Fibroblast of skin of left biceps (primary cell): ENCODE results near the gene GRPEL1.

Source experiments
- DNase-seq, 2 experiments: peaks; one replicate each; pipeline ENCODE4 v3.0.0-alpha.2; 2013; ENCODE audit warnings: low read depth in 2 of 2

GRPEL1 gene

DNA sequence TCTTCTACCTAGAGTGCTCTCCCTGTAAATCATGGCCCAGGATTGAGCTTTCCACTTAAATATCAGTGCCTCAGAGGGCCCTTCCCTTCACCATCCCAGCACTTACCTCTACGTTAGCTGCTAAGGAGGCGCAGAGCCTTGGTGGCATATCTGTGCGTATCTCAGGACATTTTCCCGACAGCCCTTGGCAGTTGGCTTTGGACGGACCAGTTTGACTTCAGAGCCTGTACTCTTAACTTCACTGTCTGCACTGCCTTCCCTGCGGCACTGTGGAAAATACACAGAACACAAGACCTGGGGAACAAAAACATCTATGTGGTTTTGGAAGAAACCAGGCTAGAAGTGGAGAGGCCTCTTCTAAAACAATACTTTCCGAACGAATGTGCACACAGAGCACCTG, 22.3 kb downstream of the GRPEL1 start:
- DNase-seq, result no peak

DNA sequence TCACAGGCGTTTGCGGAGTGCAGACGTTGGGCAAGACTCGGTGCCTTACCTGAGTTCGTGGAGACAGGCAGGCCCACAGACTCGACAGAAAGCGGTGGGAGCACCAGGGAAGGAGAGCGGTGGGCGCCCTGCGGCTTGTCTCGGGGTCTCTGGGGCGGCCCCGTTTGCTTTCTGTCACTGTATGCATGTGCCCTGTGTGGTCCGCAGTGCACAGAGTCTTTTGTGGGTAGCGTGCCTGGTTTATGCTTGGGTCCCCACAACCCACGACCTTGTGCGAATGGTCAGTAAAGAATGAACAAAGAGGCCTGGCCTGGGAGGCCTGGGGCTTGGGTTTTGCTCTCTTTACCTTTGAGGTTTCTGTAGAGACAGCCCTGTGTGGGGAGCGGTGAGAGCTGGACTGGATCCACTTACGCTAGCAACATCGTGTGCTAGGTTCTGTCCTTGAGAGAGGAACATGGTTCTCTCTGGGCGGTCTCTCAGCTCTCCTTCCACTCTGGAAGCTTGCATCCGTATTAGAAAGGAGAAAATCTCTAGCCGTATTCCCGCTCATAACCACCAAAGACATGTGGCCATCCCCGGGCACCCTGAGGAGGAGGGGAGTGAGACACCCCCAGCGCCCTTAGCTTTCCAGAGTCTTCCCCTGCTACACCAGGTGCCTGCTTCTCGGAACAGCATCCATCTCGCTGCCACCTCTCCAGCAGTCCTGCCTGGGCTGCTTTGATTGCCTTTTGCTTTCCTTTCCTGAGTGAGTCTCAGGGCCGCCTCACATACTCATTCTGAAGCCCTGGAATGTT, 23.5 kb downstream of the GRPEL1 start:
- DNase-seq, result no peak

DNA sequence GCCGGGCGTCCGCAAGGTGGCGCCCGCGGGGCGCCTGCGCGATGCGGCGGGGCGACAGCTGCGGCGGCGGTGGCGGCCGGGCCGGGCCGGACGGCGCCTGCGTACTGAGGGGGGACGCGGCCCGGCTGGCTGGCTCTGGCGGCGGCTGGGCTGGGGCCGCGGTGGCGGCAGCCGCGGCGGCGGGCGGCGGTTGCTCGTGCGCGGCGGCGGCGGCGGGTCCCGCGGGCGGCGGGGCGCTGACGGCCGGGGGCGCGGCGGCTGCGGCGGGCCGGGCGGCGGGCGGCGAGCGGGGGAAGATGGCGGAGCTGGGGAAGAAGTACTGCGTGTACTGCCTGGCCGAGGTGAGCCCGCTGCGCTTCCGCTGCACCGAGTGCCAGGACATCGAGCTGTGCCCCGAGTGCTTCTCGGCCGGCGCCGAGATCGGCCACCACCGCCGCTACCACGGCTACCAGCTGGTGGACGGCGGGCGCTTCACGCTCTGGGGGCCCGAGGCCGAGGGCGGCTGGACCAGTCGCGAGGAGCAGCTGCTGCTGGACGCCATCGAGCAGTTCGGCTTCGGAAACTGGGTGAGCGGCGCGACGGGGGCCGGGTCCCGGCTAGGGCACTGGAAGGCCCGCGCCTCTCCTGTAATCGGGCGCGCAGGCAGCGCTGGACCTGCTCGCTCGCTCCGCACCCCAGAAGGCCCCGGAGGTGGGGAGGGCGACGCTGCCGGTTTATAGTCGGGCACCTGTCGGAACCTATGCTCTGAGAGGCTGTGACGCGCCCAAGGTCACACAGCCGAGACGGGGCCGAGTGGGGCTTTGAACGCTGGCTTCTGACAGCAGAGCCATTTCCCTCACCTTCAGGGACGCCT, 24.4 kb downstream of the GRPEL1 start, which contains the start of gene TADA2B:
TSS of gene TADA2B (plus strand) at position 89 of the 853 bp plus-strand sequence. CDS start at position 297, 208 bp downstream.
- no peak for DNase-seq

DNA sequence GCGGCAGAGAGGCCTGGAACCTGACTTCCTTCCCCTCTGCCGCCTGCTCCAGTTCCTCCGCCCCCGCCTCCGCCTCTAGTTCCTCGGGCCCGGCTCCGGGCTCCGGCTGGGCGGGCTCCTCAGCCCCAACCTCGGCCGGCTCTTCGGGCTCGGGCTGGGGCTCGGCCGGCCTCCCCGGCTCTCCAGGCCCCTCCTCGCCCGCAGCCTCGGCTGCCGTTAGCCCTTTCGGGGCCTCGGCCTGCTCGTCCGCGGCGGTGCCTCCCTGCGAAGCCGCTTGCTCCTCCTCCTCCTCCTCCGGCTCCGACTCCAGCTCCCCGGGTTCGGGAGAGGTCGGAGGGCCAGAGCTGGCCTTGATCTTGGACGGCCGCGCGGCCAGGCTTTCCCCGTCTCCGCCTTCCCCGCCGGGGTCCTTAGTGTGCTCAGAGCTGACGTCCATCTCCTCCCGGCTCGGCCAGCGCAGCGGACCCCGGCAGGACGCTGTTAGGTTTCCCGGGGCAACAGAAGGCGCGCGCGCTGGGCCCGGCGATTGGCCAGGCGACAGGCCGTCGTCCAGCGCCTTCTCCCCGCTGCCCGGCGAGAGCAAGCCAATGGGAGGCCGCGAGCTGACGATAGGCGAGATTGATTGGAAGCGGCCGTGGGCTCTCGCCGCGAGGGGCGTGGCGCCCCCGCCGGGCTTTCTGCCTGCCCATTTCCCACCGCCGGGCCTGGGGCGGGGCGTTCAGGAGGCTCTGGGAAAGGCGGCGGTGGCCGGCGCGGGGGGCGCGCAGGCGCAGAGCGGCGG, 25.2 kb downstream of the GRPEL1 start:
- peak; percentile 94 to 95 for DNase-seq

DNA sequence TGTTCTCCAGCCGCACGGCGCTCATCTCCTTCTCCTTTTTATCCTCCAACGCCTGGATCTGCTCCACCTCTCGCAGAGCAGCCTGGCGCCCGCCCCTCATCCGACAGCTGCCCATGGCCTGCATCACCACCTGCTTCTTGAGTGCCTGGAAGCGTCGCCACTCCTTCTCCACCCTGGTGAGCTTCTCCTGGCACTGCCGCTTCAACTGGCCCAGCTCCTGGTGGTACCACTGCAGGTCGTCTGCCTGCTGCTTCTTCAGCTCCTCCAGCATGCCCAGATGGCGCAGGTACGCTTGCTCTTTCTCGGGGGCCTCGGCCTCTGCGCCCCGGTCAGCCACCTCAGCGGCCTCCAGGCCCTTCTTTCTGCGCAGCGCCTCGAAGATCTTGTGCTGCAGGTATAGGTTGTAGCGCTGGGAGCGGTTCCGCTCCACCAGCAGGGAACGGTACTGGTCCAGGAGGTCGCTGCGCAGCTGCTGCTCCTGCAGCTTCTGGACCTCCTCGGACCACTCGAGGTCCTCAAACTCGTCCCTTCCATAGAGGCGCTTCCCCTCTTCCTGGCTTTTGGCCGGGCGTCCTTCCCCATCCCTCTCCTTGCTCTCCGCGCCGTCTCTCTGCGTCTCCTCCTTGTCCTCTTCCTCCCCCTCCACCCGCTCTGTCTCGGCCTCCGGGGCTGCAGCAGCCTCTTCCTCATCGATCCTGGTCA, 25.9 kb downstream of the GRPEL1 start:
- no peak for DNase-seq

DNA sequence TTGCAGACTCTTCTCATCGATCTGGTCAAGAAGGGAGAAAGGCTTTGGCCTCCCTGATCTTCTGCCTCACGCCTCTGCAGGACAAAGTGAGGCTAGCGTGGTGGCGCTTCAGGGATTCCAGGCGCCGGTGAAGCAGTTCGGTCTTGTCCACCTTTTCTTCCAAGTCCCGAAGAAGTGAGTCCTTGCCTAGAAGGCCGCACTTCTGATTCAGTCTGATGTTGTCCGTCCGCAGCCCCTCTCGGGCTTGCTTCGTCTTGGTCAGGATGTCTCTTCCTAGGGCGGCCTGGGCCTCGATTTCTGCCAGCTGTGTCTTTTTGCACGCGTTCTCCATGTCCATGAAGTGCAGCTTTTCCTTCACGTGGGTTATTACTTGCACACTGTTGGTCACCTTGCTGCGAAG, 26.6 kb downstream of the GRPEL1 start:
- DNase-seq, result no peak

DNA sequence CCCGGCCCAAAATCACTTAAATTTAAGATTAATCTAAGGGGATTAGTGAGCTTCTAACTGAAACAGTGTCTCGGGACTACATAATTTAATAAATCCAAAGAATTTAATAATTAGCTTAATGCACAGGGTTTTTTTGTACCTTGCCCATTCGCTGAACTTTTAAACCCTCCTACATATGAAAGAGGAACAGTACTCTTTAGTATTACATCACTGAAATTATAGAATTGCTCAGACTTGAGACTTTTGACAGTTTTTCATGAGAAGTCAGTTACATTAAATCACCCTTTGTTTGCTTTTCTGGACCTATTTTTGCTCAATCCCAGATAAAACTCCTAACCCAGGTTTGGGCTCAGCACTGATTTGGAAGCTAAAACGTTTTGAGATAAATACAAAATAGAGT, 27.1 kb downstream of the GRPEL1 start:
- no peak for DNase-seq

DNA sequence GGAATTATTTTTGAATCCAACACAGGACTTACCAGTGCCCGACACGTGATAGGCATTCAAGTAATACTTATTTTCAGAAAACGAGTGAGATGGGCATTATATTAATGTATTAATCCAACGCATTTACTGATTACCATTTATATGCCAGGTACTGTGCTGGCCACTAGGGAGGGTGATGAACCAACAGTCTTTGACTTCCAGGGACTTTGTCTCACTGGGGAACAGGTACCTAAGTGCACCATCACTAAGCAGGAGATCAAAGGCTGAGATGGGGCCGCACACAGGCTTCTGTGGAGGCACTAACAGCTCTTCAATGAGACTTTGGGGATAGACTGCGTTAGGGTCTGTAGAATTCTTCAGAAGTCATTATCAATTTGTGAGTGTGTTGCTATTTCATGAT, 30.4 kb downstream of the GRPEL1 start:
- DNase-seq, result no peak

DNA sequence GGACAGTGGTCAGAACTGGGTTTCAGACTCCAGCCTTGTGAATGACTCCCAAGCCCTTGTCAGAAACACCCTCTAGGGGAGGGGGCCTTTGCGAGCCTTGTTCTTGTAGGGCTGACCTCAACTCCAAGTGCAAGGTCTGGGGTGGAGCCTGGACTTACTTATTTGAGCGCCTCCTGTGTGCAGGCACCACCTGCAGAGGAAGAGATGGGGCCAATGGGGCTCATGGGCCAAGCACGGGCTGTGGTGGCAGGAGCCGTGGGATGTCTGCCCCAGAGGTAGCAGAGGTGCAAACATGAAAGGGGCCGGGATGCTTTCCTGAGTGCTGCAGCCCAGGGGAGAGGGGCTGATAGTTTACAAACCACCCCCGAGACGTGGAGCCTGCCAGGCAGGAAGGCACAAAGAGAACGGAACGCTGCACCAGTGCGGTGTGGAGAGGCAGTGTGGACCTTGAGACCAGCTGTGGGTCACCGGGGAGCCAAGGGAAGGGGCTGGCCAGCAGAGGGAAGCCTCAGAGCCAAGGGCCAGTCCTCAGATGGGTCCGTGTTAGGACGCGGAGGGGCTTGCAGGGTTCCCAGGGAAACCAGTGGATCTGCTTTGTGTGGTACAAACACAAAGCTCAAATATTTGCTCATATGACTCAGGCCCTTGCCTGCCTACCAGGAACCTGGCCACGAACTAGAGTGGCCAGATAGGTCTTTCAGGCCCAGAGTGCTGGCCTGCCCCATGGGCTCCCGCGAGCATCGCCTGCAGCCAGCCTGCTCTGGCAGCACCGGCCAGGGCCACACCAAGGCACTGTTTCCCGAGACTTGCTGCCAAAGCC, 33.4 kb downstream of the GRPEL1 start:
- no peak for DNase-seq

DNA sequence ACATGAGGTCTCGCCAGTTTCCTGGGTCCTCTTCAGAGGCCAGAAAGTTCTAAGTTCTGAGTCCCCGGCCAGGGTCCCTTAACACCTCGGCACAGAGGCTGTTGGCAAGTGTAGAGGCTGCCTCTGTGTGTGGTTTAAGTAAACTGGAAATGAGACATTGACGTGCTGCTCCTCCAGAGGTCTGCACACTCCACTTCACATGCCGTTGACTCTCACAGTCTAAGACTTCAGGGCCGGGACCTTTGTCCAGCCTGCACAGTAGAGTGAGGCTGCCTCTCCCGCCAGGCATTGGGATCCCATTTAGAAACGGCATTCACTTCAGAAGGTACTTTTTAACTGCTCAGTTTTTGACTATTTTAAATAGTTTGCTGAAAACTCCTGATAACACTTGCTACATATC, 35.3 kb downstream of the GRPEL1 start:
- DNase-seq, result no peak

DNA sequence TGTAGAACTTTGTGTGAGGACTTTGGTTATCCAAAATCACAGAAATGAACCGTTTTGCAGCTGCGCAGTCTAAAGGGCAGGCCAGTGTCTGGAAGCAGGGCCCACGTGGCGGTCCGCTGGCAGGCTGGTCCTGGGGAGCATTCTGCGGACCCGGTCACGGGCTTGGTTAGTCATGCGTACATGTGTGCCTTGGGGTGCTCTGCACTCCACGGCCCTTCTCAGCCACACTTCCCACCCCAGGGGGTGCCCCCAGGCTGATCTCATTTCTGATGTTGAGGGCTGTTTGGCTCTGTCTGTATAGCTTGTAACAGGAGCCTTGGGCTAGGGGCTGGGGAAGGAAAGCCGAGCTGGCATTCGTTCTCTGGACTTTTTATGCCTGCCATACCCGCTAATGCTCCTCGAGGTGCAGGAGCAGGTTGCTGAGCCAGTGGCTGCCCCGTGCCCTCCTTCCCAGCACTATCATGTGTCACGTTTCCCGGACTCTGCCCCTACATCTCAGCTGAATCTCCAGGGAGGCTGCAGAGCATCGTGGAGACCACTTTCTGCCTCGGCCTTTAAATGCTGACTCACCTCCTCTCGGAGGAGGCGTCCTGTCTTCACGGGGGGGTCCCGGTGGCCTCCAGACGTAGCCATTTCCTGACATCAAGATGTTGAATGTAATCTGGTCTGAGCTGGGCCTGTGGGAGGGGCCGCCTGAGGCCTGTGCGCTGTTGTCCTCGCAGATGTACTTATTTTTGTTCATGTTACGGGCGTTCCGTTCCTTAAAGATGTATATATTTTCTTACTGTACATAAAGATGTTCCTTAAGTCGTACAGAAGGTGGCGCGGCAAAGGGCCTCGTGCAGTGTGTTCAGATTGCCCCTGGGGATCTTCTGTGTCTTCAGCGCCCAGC, 36.1 kb downstream of the GRPEL1 start:
- DNase-seq, result no peak

DNA sequence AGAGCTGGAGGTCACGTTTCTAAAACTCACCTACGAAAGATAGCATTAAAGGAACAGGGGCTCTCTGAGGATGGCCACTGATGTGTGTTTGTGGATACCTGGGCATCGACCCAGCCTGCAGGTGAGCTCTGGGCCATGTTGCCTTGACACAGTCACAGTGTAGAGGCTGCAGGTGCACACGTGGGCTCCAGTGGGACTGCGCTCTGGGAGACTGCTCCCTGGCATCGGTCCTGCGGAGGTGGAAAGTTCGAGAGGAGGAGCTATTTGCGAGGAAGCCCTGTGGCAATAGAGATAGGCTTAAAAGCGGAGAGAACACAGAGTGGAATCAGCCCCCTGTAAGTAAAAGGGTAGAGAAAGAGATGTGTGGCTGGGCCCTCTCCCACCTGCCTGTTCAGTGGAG, 37.0 kb downstream of the GRPEL1 start:
- no peak for DNase-seq

DNA sequence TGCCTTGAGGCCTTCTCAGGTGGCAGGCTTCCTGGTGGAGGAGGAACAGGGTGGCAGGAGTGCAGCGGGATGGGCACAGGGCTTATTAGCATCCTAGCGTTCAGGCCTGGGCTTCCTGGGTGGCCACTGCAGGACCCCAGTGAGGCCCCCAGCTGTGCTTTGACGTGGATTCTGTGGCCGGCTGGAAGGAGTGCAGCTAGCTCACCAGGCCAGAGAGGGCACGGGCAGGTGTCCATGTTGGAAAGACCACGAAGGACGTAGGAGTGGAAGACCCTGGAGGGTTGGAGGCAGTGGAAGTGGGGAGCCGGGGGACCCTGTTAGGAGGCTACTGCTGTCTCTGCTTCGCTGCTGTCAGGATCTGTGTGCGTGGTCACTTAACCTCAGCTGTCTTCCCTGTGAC, 37.9 kb downstream of the GRPEL1 start:
- DNase-seq, result no peak

DNA sequence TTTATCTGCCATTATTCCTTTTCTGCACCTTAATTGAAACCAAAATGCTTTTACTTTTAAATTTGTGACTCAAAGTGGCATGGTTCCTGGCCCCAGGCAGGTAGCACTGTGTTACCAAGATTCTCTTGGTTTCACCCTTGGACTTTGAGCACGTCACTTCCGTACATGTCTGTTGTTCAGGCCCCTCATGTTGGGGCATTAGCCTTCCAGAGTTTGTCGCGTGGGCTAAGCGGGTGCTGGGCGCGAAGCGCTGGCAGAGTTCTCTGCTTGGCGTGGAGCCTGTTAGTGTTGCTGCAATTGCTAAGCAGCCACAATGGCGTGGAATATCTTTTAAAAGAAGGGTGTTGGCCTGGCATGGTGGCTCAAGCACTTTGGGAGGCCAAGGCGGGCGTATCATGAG, 38.7 kb downstream of the GRPEL1 start:
- DNase-seq, result no peak

DNA sequence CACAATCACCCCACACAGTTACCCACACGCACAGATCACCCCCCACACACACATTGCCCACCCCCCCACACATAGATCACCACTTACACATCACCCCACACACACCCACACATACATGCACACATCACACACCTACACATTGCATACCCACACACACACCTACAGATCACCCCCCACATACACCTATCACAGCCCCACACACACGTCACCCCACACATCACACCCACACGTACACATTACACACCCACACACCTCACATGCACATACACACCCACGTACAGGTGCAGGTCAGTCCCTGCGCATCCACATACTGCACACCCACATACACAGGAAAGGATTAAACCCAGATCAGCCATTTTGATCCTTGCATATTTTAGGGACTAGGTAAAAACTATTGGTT, 40.0 kb downstream of the GRPEL1 start:
- no peak for DNase-seq

DNA sequence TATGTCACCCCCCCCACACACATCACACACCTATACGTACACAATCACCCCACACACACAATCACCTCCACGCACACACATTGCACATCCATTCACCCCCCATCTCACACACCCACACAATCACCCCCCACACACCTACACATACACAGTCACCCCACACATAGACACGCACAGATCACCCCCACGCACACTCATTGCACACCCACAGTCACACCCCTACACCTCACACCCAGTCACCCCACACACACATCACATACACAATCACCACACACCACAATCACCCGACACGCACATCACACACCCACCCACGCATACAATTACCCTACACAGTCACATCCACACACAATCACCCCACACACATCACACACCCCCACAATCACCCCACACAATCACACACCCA, 40.6 kb downstream of the GRPEL1 start:
- no peak for DNase-seq

DNA sequence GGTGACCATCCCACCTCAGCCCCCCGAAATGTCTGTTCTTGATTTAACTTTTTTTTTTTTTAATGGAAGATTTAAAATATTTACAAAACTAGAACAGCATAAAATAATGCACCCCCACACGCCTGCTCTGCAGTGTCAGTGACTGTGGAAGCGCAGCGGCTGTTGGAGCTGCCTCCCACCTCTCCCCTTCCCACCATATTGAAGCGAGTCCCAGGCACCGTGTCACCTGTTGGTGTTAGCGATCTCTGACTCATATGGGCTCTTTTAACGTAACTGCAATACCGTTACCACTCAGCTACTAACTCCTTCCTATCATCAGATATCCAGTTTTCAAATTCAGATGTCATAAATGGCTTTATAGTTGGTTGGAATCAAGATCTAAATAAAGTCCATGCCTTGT, 41.8 kb downstream of the GRPEL1 start:
- no peak for DNase-seq

DNA sequence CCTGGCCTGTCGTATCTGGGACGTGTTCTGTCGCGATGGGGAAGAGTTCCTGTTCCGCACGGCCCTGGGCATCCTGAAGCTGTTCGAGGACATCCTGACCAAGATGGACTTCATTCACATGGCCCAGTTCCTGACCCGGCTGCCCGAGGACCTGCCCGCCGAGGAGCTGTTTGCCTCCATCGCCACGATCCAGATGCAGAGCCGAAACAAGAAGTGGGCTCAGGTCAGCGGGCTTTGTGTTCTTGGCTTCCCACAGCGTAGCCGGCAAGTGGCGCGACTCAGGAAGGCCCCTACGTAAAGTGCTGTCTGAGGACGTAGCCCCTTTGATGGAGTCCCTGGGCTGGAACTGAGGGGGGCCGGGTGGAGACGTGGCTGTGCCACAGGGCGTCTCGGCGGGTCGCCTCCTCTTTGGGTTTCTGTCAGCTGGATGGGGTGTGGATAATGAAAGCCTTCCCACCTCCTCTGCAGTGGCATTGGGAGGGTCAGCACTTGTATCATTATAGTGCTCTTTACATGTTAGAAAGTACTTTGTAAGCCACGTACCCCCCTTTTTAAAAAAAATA, 42.7 kb downstream of the GRPEL1 start:
- DNase-seq, result no peak

DNA sequence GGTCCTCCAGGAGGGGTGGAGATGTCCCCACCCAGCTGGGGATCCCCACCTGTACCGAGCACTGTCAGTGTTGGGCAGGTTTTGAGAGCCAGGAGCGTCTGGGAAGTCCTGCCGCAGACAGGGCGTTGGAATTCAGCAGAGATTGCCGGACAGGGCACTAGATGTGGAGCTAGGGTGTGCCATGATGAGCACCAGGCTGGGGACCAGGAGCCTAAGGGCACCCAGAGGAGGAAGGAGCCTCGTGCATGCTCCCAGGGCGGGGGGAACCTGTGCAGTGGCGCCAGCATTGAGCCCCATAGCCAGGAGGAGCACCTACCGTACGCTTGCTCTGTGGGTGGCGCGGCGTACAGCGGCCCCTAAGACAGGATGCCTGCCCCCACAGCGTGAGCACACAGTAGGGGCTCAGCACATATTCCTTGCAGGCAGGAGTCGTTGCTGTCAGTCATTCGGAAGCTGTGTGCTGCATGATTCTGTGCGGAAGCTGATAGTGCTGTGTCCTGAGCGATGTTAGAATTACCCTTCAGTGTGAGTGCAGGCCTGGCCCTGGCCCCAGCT, 43.5 kb downstream of the GRPEL1 start:
- no peak for DNase-seq
